GM12878 (cell line): ENCODE measurements around the gene BET1. TPM values are rescaled to one million over a fixed set of nuclear protein-coding genes. Genes with fewer than 3 reads are reported as not detected.

ENCODE experiments used
- ATAC-seq: fragments of 200-7000 bp; cut with Tn5 transposase; 3 replicates; pipeline ENCODE4 v1.9.1; 2020; ENCODE audit warnings: mild to moderate bottlenecking, moderate library complexity
- BruUV-seq: library from RNA; stranded (reverse); fragments of 400-500 nt; replicated peaks from 2 replicates; lab custom pipeline; 2021; lab: Mats Ljungman, UMichigan
- CTCF ChIA-PET: fragments of 300-600 bp; sonication (Branson Sonifier 250); formaldehyde crosslinking; extraction: SDS; loops from one replicate; lab custom pipeline; 2021; ENCODE audit warnings: inconsistent platforms; lab: Yijun Ruan, JAX
- POLR2A ChIA-PET: fragments of 350-600 bp; formaldehyde crosslinking; extraction: SDS; loops from one replicate; lab custom pipeline; 2021; ENCODE audit warnings: inconsistent platforms; lab: Charles Lee
- RAD21 ChIA-PET: fragments of 300-600 bp; sonication (Branson Sonifier 250); formaldehyde crosslinking; loops from one replicate; lab custom pipeline; 2023; ENCODE audit warnings: antibody characterized with exemption; ENCODE audit not compliant: unreplicated experiment; lab: Charles Lee
- SMC1A ChIA-PET: fragments of 300-600 bp; sonication (Branson Sonifier 250); formaldehyde crosslinking; loops from one replicate; lab custom pipeline; 2023; ENCODE audit not compliant: unreplicated experiment, uncharacterized antibody; lab: Charles Lee
- DNase-seq: peaks from one replicate; pipeline ENCODE4 v3.0.0-alpha.2; 2011; ENCODE audit warnings: low read depth, low spot score
- FAIRE-seq: peaks from 3 replicates; lab custom pipeline; 2011; peaks lifted over from hg19 to GRCh38; lab: Jason Lieb, UNC
- H2AFZ ChIP-seq: 2 replicates; pipeline ENCODE4 v1.6.0; 2011; ENCODE audit warnings: low read depth, low read length, control low read depth; ENCODE audit not compliant: control insufficient read depth
- H3K27ac ChIP-seq: 2 replicates; pipeline ENCODE4 v1.5.1; 2011; ENCODE audit warnings: control low read depth; ENCODE audit not compliant: control insufficient read depth, insufficient read depth
- H3K27me3 ChIP-seq, 2 experiments: replicated peaks in 1 of 2; 2 replicates each; pipeline versions ENCODE4 v1.6.0 to v1.6.1; 2011; ENCODE audit warnings: low read length in 1 of 2; ENCODE audit not compliant: control insufficient read depth in 2 of 2, insufficient read depth in 2 of 2
- H3K36me3 ChIP-seq, 2 experiments: 2 replicates each; pipeline ENCODE4 v1.5.1; 2011; ENCODE audit warnings: low read length in 1 of 2; ENCODE audit not compliant: control insufficient read depth in 2 of 2, insufficient read depth in 2 of 2
- H3K4me1 ChIP-seq: 2 replicates; pipeline ENCODE4 v1.6.1; 2011; ENCODE audit warnings: mild to moderate bottlenecking, low read length, moderate library complexity, mixed read lengths; ENCODE audit not compliant: control insufficient read depth, insufficient read depth
- H3K4me2 ChIP-seq: 2 replicates; pipeline ENCODE4 v1.6.0; 2011; ENCODE audit warnings: control low read depth; ENCODE audit not compliant: control insufficient read depth, insufficient read depth
- H3K4me3 ChIP-seq: fragments of 200-600 bp; sonication (generic); 2 replicates; pipeline ENCODE4 v1.5.1; 2016
- H3K79me2 ChIP-seq: 2 replicates; pipeline ENCODE4 v1.6.0; 2011; ENCODE audit warnings: low read length; ENCODE audit not compliant: control insufficient read depth, insufficient read depth
- H3K9ac ChIP-seq: 2 replicates; pipeline ENCODE4 v1.8.0; 2011; ENCODE audit warnings: low read length, control low read depth, mixed read lengths; ENCODE audit not compliant: control insufficient read depth, insufficient read depth
- H3K9me3 ChIP-seq: replicated peaks from 3 replicates; pipeline ENCODE4 v1.5.1; 2011; ENCODE audit warnings: mild to moderate bottlenecking, low read length; ENCODE audit not compliant: control insufficient read depth, insufficient read depth
- H4K20me1 ChIP-seq: 2 replicates; pipeline ENCODE4 v1.6.0; 2011; ENCODE audit not compliant: control insufficient read depth, insufficient read depth
- CBX3 ChIP-seq: fragments of 200-600 bp; sonication (generic); IDR thresholded peaks from 2 replicates; pipeline ENCODE4 v1.6.1; 2016; ENCODE audit warnings: low read depth, borderline replicate concordance
- CTCF ChIP-seq, 3 experiments: IDR thresholded peaks in 2 of 3; conservative IDR thresholded peaks in 1 of 3; 2 replicates each; pipeline ENCODE4 v1.5.1; 2011; ENCODE audit warnings: low read depth in 3 of 3, low read length in 3 of 3, mild to moderate bottlenecking in 3 of 3, control low read depth in 2 of 3, moderate library complexity in 2 of 3, inconsistent platforms in 1 of 3, mixed read lengths in 1 of 3; ENCODE audit not compliant: control insufficient read depth in 2 of 3, insufficient read depth in 1 of 3; ENCODE audit errors: extremely low read depth in 1 of 3
- EP300 ChIP-seq, 2 experiments: fragments of 150-350 bp in 1 of 2; IDR thresholded peaks; 2 replicates each; pipeline ENCODE4 v1.6.1; 2011 to 2012; ENCODE audit warnings: low read depth in 2 of 2, low read length in 2 of 2, borderline replicate concordance in 1 of 2, improper control_type of control experiment in 1 of 2, inconsistent platforms in 1 of 2; ENCODE audit not compliant: control insufficient read depth in 1 of 2
- IKZF2 ChIP-seq, 2 experiments: fragments of 450-650 bp; IDR thresholded peaks; 2 replicates each; pipeline ENCODE4 v1.6.1; 2017; ENCODE audit warnings: mild to moderate bottlenecking in 2 of 2, moderate library complexity in 2 of 2
- KAT2A ChIP-seq: conservative IDR thresholded peaks from 2 replicates; pipeline ENCODE4 v1.6.1; 2011; ENCODE audit warnings: low read depth, low read length; ENCODE audit not compliant: control insufficient read depth
- NR2C2 ChIP-seq: IDR thresholded peaks from 2 replicates; pipeline ENCODE4 v1.6.1; 2011; ENCODE audit warnings: borderline replicate concordance, low read depth; ENCODE audit not compliant: control insufficient read depth, insufficient read length
- NR2F1 ChIP-seq: fragments of 450-650 bp; conservative IDR thresholded peaks from 2 replicates; pipeline ENCODE4 v1.6.1; 2017; ENCODE audit warnings: mild to moderate bottlenecking
- ZNF207 ChIP-seq: fragments of 450-650 bp; IDR thresholded peaks from 2 replicates; pipeline ENCODE4 v1.6.1; 2014; ENCODE audit warnings: antibody characterized with exemption, mild to moderate bottlenecking, borderline replicate concordance
- WGBS: methylation state at CpG from one replicate; pipeline ENCODE4 v1.1.6; 2016; ENCODE audit warnings: low lambda C conversion rate; ENCODE audit not compliant: insufficient replicate concordance, insufficient coverage; ENCODE audit errors: missing lambda C conversion rate; 5-methylcytosine and 5-hydroxymethylcytosine counted together
- in situ Hi-C: fragments of 300-500 bp; cut with MboI; formaldehyde crosslinking; loops from 9 replicates; pipeline ENCODE4 v1.14.3; 2018; ENCODE audit warnings: mixed read lengths
- intact Hi-C: fragments of 100-400 bp; cut with micrococcal nuclease; formaldehyde crosslinking; loops from one replicate; pipeline ENCODE4 v1.14.2; 2022; ENCODE audit not compliant: unreplicated experiment
- polyA plus RNA-seq, 11 experiments: library from polyadenylated mRNA; depleted of rRNA in 4 of 11; unstranded in 6 of 11; stranded (reverse) in 5 of 11; fragments of >200 nt; fragmentation: Nextera tagmentation in 4 of 11; fragmentation: Illumina TruSeq in 1 of 11; extraction: Ambion mirVana in 4 of 11; extraction: Trizol in 1 of 11; gene quantifications; 1 replicate in 1 of 11; 2 replicates in 10 of 11; pipeline versions ENCODE4 v1.2.1 to v1.2.3, GENCODE V29; 2011 to 2016; ENCODE audit warnings: inconsistent platforms in 2 of 11, missing spikeins in 2 of 11, low read depth in 1 of 11
- total RNA-seq, 4 experiments: library from RNA; depleted of rRNA in 3 of 4; stranded (reverse); fragments of >200 nt in 3 of 4; fragmentation: Illumina TruSeq in 1 of 4; extraction: Trizol in 1 of 4; gene quantifications; 2 replicates each; pipeline versions ENCODE4 v1.2.1 to v1.2.3, GENCODE V29; 2013 to 2021
- TF ChIP-seq, protein P1 (sequence below): fragments of 450-650 bp; IDR thresholded peaks from 2 replicates; pipeline ENCODE4 v1.6.1; 2017; ENCODE audit warnings: mild to moderate bottlenecking, low read depth, inconsistent platforms; ENCODE audit not compliant: poor library complexity, severe bottlenecking
- TF ChIP-seq, protein P2 (sequence below): fragments of 450-650 bp; IDR thresholded peaks from 2 replicates; pipeline ENCODE4 v1.6.1; 2017; ENCODE audit warnings: borderline replicate concordance

Gene BET1
- total and polyA plus RNA-seq, 10 of the 15 experiments (the other 5 are each of a cell fraction or from before 2014, with no cell fraction given) = 12.5 to 99.5 (median 28.4) TPM

DNA sequence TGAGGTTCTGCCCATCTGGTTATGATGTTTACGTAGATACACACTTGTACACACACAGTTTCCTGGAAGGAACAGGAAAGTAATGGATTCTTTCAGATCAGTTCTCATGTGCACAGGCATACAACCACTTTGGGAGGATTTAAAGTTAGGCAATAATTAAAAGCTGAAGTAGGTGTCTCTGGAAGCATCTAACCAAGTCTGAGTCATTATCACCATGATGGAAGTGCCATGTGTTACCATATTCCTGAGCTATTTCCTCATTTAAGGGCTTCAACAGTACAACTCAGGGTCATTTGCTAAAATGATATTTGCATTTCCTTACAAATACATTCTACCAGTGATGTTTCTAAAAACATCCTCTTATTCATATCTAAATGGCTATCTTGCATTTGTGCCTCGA, 41.4 kb upstream of the BET1 start:
- intact Hi-C loops (no loop called here), in situ Hi-C loops (no loop called here)
- ChIA-PET POLR2A (no interaction called here), RAD21 (interaction anchor here (0.6 to 2.4 kb wide), 3 partner anchors 9 to 88 kb away, joined by 4 to 13 read pairs (median 7); no protein-coding TSS in a partner anchor), SMC1A (interaction anchor here (0.9 to 4.0 kb wide), 10 partner anchors 9 to 349 kb away, joined by 3 to 19 read pairs (median 4); partner anchors contain the start of gene COL1A2), CTCF (interaction anchor here (0.7 kb wide), 1 partner anchor 351 kb away, joined by 3 read pairs; no protein-coding TSS in a partner anchor)
- Histone ChIP-seq H3K4me3 (no peak overlapping the region), H3K4me2 (no peak overlapping the region), H3K79me2 (no peaks in the 10 kb centered on the region), H3K9ac (no peak overlapping the region), H3K9me3 (peaks cover 1% of the 10 kb centered on the region; the same call in 2 of the 3 replicates), H3K4me1 (peaks cover 12% of the 10 kb centered on the region; the same call in 1 of the 2 replicates), H3K27ac (no peak overlapping the region), H2AFZ (no peak overlapping the region), H4K20me1 (no peaks in the 10 kb centered on the region), H3K27me3 (no peaks in the 10 kb centered on the region), H3K36me3 (no peaks in the 10 kb centered on the region)
- FAIRE-seq (no peak), DNase-seq (no peak), ATAC-seq (no peak)
- no TSS peak for BruUV-seq
- no peak for TF ChIP-seq ZNF207
- no peak for TF ChIP-seq CTCF (IDR thresholded peaks at IDR 0.05 in 2 of 3, conservative IDR thresholded peaks at IDR 0.05 in 1 of 3; ENCODE audit: control insufficient read depth in 2 of 3, extremely low read depth in 1 of 3, insufficient read depth in 1 of 3, low read depth in 3 of 3, low read length in 3 of 3)
- TF ChIP-seq KAT2A = no peak
- WGBS = 71% methylated on average over 2 of the region's 2 CpGs

- peaks cover 1% of the 10 kb centered on the region; the same call in 2 of the 3 replicates for H3K9me3 ChIP-seq
- H3K4me1 ChIP-seq = peaks cover 5% of the 10 kb centered on the region; the same call in 1 of the 2 replicates
- peak; percentile 86 for ATAC-seq
- H3K79me2 ChIP-seq = no peaks in the 10 kb centered on the region
- no peak overlapping the region for H3K9ac ChIP-seq
- no TSS peak for BruUV-seq
- H3K27ac ChIP-seq = no peak overlapping the region
- H2AFZ ChIP-seq = no peak overlapping the region
- SMC1A ChIA-PET = interaction anchor here (0.6 to 4.0 kb wide), 7 partner anchors 12 to 350 kb away, joined by 3 to 19 read pairs (median 3); partner anchors contain the start of gene COL1A2
- H3K4me2 ChIP-seq = no peak overlapping the region
- no peak overlapping the region for H3K4me3 ChIP-seq
- RAD21 ChIA-PET = interaction anchor here (1.0 to 2.4 kb wide), 6 partner anchors 15 to 187 kb away, joined by 3 to 13 read pairs (median 4); no protein-coding TSS in a partner anchor
- POLR2A ChIA-PET = interaction anchor here (1.4 kb wide), 1 partner anchor 16 kb away, joined by 4 read pairs; no protein-coding TSS in a partner anchor
- DNase-seq = no peak
- intact Hi-C loops = no loop called here
- no peaks in the 10 kb centered on the region for H3K36me3 ChIP-seq
- in situ Hi-C loops = no loop called here
- H3K27me3 ChIP-seq = no peaks in the 10 kb centered on the region
- CTCF ChIA-PET = interaction anchor here (1.5 kb wide), 1 partner anchor 43 kb away, joined by 7 read pairs; no protein-coding TSS in a partner anchor
- no peak for FAIRE-seq
- no peaks in the 10 kb centered on the region for H4K20me1 ChIP-seq
- TF ChIP-seq, protein P1, sequence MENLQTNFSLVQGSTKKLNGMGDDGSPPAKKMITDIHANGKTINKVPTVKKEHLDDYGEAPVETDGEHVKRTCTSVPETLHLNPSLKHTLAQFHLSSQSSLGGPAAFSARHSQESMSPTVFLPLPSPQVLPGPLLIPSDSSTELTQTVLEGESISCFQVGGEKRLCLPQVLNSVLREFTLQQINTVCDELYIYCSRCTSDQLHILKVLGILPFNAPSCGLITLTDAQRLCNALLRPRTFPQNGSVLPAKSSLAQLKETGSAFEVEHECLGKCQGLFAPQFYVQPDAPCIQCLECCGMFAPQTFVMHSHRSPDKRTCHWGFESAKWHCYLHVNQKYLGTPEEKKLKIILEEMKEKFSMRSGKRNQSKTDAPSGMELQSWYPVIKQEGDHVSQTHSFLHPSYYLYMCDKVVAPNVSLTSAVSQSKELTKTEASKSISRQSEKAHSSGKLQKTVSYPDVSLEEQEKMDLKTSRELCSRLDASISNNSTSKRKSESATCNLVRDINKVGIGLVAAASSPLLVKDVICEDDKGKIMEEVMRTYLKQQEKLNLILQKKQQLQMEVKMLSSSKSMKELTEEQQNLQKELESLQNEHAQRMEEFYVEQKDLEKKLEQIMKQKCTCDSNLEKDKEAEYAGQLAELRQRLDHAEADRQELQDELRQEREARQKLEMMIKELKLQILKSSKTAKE = peak; percentile 55
- peak; percentile 87 for TF ChIP-seq NR2F1
- no peak for TF ChIP-seq NR2C2
- TF ChIP-seq EP300 (IDR thresholded peaks at IDR 0.05; ENCODE audit: borderline replicate concordance in 1 of 2, control insufficient read depth in 1 of 2, low read depth in 2 of 2, low read length in 2 of 2) = peak; percentile 27 to 62; a peak in 2 of 4 replicates
- TF ChIP-seq, protein P2, sequence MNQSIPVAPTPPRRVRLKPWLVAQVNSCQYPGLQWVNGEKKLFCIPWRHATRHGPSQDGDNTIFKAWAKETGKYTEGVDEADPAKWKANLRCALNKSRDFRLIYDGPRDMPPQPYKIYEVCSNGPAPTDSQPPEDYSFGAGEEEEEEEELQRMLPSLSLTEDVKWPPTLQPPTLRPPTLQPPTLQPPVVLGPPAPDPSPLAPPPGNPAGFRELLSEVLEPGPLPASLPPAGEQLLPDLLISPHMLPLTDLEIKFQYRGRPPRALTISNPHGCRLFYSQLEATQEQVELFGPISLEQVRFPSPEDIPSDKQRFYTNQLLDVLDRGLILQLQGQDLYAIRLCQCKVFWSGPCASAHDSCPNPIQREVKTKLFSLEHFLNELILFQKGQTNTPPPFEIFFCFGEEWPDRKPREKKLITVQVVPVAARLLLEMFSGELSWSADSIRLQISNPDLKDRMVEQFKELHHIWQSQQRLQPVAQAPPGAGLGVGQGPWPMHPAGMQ = no peak
- peak; percentile 17 to 39; a peak in 2 of 4 replicates for TF ChIP-seq IKZF2 (IDR thresholded peaks at IDR 0.05)
- TF ChIP-seq CBX3 = no peak
Observed at GRCh38 chr7:94044806-94045205, 40.7 kb upstream of the BET1 start.
